HG03159 (cell line): Measurements from ENCODE around the gene HOXD10.

Experiments used
- ATAC-seq: cut with Tn5 transposase; IDR thresholded peaks from one replicate; pipeline ENCODE4 v1.9.1; 2021; ENCODE audit warnings: mild to moderate bottlenecking, moderate library complexity; ENCODE audit not compliant: unreplicated experiment

HOXD10 gene

GRCh38 chr2:176148751-176149421 is 32.3 kb downstream of the HOXD10 start:
- ATAC-seq = no peak

DNA sequence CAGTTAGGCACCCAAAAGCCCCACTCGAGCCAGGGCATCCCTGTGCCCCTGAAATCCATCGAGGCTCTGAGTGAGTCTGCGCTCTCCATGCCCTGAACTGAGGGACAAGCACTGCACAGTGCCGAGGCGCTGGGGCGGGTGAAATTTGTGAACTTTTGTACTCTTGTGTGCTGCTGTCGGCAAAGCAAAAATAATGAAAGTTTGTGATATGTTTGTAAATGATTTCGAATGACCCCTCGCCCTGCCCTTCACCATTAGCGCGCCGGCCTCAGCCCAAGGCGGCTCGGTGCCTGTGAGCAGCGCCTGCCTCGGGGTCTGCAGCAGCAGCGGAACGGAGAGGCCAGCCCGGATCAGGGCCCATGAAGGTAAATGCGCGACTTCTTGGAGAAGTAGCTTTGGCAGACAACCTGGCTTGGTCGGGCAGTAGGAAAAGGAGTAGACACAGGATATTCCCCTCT is 32.9 kb downstream of the HOXD10 start:
- no peak for ATAC-seq

GRCh38 chr2:176149939-176150583 is 33.5 kb downstream of the HOXD10 start:
- ATAC-seq = no peak

DNA sequence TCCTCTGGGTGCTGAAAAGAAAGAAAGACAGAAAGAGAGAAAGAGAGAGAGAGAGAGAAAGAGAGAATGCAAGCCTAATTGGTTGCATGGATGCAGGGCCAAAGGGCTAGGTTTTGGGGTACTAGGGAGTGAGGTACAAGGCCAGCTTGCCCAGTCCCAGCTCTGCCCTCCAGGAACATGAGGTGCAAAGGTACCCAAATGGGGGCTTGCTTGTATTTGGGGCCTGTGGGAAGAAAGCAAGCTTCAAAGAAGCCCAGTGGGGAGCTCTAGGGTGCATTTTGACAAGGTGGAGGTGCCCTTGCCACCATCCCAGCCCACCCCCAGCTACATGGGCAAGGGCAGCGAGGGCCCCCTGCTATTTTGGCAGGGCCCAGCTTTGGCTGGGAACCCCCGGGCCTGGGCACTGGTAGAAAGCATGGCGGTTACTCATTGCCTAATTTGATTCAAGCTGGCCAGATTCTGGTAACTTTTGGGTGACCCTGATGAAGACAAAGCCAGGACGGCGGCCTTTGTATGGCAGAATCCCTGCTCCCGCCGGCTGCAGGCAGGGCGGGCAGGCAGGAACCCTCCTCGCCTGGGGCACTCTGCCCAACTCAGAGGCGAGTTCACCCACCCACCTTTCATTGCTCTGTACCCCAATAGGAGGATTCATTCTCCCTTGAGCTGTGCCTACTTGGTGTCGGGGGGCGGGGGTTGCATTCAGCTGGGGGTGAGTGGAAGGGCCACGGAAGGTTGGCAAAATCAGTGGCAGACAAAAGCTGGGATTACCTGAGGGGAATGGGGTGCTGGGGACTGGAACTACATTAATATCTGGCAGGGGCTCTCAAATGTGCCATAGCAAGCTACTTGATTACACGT is 34.2 kb downstream of the HOXD10 start:
- no peak for ATAC-seq

GRCh38 chr2:176151442-176152287 is 35.1 kb downstream of the HOXD10 start, which contains the start of gene HOXD4:
TSS of gene HOXD4 (plus strand) at chr2:176151550. CDS start at chr2:176151634, 84 bp downstream.
- no peak for ATAC-seq

- no peak for ATAC-seq
These were observed 36.0 kb downstream of the HOXD10 start for GRCh38 chr2:176152350-176153181.

GRCh38 chr2:176154576-176155252 is 38.1 kb downstream of the HOXD10 start:
- no peak for ATAC-seq

DNA sequence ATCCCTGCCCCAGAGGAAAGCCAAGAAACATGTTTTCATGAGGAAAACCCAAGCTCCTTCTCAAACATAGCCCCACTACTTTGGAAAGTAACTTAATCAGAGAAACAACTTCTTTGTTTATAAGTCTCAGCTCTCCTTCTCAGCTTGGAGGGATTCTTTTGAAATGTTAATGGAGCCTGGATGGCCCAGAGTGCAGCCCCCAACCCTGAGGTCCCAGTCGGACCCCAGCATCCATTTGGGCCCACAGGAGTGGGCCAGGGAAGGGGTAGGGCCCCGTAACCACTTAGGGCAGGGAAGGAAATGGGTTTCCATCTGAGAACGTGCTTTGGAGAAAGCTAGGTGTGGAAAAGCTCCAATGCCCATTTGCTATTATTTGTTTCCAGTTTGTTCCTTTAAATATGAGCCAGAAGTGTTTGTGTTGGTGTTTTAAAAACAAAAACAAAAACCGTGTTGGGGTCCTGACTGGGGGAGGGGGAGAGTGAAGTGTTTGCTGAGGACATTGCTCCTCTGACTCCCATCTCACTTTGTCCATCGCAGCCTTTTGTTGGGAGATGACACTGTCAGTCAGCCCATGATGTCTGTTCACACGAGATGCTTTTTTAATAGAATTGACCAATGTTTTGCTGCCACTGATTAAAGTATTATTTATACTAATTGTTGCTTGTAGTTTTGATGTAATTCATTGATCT is 38.9 kb downstream of the HOXD10 start:
- no peak for ATAC-seq

DNA sequence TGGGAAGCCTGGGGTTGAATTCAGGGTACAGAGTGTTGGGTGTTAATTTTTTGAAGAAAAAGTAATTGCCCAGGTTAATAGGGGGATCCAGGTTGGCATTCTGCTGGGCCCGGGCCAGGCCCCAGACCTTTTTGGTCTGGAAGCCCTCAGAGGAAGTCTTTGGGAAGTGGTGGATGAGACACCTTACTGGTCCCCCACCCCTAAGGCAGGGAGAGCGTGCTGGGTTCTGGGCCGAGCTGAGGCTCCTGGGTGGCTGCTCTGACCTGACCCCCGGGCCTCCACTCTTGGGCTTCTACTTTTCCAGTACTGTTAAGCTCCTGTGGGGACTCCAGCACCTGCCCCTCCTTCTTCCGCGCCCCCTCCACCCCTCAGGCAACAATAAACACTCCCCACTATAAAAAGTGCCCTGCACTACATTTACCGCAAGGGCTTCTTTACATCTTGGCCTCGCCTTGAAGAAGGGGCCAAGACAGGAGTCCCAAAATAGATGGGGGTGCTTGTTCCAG is 39.8 kb downstream of the HOXD10 start:
- ATAC-seq = no peak

GRCh38 chr2:176156807-176157498 is 40.4 kb downstream of the HOXD10 start, which contains the start of gene HOXD3:
TSS of gene HOXD3 (plus strand) at chr2:176157307. CDS start at chr2:176169115, 11,808 bp downstream.
- no peak for ATAC-seq

DNA sequence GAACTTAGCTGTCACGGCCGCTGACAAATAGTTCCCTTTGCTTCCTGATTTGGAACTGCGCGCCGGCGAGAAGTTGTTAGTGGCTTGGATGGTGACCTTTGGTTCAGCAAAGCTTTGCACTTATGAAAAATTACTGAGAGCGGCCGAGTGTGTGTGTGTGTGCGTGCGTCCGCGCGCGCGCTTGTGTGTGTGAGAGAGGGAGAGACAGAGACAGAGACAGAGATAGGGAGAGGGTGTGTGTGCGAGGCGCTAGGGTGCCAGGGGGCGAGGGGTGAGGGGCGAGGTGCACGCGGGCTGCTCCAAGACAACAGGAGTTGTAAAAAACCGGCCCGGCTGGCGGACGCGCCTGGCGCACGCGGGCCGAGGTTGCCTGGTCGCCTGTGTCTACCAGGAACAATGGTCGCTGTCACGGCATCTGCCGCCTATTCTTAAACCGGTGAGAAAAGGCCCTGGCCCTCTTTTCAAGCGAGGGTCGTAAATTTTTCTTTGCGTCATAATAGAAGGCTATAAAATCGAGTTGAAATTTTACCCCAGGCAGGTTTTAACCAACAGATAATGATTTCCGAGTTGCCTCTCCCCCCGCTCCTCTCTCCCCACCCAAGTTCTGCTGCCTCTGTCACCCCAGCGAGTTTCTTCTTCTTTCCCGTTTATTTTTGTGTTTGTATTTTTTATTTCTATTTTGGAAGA is 41.1 kb downstream of the HOXD10 start:
- no peak for ATAC-seq

GRCh38 chr2:176158186-176158591 is 41.6 kb downstream of the HOXD10 start:
- ATAC-seq = no peak

- no peak for ATAC-seq
These were observed 42.5 kb downstream of the HOXD10 start for GRCh38 chr2:176158855-176159662.

DNA sequence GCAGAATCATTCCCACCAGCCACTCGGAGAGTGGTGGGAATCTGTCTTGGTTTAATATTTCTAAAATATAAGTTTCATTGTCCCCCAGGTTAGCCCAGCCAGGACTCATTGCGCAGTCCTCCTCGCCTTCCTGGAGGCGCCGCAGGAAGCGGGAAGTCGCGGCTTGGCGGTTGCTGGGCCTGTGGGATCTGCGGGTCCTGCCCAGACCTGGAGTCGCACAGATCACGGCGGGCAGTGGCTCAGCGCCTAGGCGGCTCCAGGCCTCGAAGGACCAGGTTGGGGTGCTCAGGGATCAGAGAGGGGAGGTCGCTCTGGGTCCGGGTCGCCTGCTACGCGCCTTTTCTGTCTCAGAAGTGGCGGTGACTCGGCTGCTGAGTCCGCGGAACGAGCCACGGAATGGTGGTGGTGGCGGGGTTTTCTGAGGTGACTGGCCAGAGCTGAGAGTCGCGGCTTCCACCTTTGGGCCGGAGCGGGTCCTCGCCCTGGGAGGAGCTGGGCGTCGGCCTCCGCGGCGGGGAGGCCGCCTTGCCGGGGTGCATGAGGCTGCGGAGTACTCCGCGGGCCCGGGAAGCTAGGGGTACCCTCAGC is 43.2 kb downstream of the HOXD10 start:
- ATAC-seq = no peak

GRCh38 chr2:176160251-176160985 is 43.8 kb downstream of the HOXD10 start:
- no peak for ATAC-seq
